ENCODE data around the gene SIX2.

- TF ChIP-seq CTCF (conservative IDR thresholded peaks at IDR 0.05 in 1 of 2, IDR thresholded peaks at IDR 0.05 in 1 of 2; ENCODE audit: low read depth in 1 of 2, low read length in 2 of 2) (no peak), EZH2 (IDR thresholded peaks at IDR 0.05; ENCODE audit: low read length, missing control alignments) (peak; percentile 99)
Observed at GRCh38 chr2:45008296-45009129, 739 bp downstream of the SIX2 start.
